ENCODE data around the gene RASGRP3.
"Not testable (repeated sequence)": the region's sequence is repeated elsewhere in the genome, so short reads cannot be mapped to it uniquely, and the experiment has no call there.

RASGRP3 gene

GRCh38 chr2:33457556-33458247 is 18.7 kb upstream of the RASGRP3 start:
- DNase-seq = peak; percentile 58

DNA sequence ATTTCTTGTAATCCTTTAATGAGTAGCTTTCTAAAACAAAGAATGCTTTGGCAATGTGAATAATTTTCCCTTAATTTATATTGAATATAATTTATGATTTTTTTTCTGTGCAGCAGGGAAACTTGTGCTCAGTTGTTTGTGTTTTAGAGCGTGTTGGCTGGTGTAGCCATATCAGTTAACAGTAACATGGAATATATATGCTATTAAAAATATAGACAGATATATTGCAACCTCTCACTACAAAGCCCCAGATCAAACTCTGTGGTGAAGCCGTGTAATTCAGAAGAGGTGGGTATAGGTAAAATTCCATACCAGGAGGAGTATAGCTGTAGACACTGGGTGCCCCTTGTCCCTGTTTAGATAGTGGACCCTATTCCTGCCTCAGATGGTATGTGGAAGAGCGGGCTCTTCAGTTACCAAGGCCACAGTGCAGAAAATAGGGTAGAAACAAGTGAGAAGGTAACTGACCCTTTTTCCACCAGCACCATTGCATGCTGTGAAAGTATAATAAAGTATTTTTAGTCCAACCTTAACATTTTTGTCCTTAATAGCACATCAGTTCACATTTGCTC is 18.1 kb upstream of the RASGRP3 start:
- no peak for DNase-seq

GRCh38 chr2:33459745-33460144 is 16.7 kb upstream of the RASGRP3 start:
- no peak for DNase-seq

GRCh38 chr2:33462512-33462911 is 13.9 kb upstream of the RASGRP3 start:
- not testable (repeated sequence) for DNase-seq

- DNase-seq = no peak
Measured at GRCh38 chr2:33467413-33467812, 9.0 kb upstream of the RASGRP3 start.

- no peak for DNase-seq
Measured at GRCh38 chr2:33469238-33469637, 7.2 kb upstream of the RASGRP3 start.

DNA sequence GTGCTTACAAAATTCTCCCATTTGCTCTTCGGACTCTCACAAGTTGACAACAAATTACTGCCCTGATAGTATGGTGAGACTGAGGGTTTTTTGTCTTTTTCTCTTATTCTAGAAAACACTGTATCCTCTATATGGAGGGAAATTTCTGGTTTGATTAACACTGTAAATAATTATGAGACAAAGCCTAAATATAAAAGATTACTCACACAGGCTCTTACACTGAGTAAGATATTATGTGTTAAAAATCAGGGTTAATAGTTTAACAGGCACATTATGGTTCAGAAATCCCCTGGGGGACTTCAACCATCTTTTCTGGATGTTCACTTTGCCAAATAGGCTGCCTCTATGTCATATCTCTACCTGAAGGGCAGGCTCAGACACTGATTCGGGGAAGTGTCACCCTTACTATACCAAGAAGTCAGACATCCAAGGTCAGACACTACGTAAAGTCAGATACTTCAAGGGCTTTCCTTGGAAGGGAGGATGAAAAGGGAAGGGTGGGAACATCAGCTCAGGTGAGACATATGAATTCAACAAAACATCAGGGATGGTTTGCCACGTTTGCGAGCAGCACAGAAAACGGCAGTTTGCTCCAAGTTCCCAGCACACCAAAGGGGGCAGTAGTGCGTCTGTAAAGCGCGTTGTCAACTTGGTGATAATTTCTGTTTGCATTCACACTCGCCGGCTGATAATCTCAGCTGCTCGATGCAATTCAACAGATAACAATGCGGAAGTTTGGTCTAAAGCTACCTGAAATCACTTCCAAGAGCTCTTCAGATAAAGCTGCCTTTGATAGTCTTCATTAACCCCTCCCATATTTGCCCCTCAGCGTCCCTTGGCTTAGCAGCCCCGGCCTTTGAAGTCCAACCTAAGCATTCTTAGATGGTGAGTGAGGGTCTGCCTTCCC is 972 bp upstream of the RASGRP3 start:
- peak; percentile 94 for DNase-seq

DNA sequence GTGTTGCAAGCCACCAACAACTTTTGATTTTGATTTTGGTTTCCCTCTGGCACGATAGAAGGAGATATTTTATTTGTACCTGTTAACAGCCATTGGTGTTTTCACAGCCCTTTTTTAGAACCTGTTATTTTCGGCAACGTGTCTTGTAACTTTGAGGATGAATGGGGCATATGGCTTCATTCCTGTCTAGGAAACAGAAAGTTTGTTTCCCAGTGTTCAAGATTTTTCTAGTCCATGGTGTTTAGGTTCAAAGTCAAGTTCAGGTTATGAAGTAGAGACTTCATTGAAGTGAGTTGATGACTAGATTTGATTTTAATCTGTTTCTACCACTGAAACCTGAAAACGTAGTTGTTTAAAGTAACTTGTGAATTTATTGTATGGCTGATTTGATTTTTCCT is 343 bp downstream of the RASGRP3 start:
- DNase-seq = no peak

GRCh38 chr2:33477473-33478468 is 1.3 kb downstream of the RASGRP3 start:
- DNase-seq = peak; percentile 84

- DNase-seq = peak; percentile 38
Measured at GRCh38 chr2:33478968-33479731, 2.7 kb downstream of the RASGRP3 start.

GRCh38 chr2:33482518-33482917 is 6.1 kb downstream of the RASGRP3 start:
- no peak for DNase-seq

GRCh38 chr2:33484042-33484621 is 7.7 kb downstream of the RASGRP3 start:
- DNase-seq = no peak

DNA sequence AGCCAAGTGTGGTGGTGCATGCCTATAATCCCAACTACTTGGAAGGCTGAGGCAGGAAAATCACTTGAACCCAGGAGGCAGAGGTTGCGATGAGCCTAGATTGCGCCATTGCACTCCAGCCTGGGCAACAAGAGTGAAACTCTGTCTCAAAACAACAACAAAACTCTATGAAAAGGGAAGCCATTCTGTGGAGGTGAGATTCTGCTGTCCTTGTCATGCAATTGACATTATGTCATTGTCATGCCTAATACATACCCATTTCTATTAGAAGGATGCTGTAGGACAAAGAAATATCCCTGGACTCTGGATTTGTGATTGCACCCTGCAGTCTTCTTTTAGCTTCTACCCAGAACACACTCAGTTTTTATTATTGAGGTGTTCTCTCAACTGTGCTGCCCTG is 8.6 kb downstream of the RASGRP3 start:
- no peak for DNase-seq

DNA sequence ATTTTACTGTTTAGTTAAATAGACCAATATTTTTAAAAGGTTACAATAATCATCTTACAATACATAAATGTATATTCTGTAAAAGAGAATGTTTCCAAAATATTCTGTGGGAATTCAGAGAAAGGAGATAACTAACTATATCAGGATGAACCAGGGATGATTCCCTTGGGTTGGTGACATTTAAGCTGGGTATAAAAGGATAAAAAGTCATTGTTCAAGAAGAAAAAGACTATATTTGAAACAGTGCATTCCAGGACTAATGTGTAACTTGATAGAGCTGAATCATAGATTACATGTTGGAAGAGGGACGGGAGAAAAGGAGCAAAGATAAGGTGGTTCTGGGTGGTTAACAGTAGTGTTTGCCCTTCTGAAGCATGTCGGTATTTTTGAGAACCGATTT is 10.1 kb downstream of the RASGRP3 start:
- DNase-seq = no peak

DNA sequence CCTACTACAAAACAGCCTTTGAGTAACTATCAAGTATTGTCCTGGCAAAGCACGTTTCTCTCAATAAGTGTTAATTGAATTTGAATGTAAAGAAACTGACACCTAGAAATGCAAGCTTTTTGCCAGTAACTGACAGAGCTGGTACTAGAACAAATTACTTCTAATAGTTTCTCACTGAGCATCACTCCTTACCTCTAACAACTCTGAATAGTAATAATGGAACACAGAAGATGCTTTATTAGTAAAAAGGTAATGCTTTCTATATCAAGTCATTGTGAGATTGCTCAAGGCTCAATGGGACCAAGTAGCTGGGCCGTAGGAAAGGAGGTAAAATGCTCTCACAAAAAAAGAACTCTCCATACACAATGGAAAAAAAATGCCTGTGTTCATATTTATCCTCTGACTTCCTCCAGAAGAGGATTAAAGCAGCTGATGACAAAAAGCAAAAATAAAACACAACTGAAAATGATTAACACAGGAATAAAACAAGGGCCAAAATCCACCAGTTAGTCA is 11.8 kb downstream of the RASGRP3 start:
- no peak for DNase-seq

DNA sequence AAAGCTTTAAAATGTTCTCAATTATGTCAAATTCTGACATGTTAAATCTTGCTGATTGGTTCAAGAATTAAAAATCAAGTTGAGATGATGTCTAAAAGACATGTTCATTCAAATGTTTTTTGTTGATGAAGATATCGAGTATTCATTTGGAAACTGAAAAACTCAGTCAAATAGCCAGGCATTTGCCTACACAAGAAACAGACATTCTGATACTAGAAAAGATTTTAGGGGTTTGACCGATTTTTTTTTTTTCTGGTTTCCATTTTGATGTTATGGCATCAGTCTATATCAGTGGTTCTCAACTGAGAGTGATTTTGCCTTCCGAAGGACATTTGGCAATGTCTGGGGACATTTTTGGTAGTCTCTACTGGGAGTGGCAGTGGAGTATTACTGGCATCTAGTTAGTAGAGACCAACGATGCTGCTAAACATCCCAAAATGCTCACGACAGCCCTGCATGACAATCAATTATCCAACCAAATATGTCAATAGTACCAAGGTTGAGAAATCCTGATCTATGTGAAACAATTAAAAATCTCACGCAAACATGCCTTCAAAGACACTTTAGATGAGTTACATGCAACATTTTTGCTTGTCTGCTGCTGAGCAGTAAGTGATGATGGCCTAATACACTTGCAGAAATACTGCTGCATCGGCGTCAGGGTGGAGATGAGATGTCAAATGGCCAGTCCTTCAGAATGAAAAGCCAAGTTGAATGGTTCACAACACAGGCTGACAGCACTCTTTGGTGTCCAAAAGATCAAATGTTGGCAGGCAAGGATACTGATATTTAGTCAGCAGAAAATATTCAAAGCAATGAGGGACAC is 12.5 kb downstream of the RASGRP3 start:
- no peak for DNase-seq

DNA sequence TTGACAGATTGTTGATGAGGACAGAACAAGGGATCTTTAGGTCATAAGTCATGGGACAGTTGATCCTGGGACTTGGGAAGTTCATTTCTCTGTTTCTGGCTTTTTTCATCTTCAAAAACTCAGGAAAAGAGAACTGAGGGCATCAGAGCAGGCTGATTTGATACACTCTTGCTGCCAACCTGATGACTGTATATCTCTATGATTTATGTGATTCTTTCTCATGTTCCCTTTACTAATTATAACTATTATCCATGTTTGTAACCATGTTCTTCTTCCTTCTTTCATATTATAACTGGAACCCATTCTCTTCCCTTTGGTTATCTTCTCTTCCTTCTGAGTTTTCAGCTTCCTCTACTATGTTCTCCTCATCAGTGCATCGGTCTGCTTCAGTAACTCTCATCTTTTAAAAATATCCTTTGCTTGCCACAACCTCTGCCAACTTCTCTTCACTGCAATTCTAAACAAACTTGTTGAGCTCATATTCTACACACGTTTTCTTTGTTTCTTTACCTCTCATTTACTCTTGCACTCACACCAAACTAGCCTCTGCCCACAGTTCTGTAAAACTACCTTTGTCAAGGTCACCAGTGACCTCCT is 13.5 kb downstream of the RASGRP3 start:
- DNase-seq = peak; percentile 20

- peak; percentile 62 for DNase-seq
Measured at GRCh38 chr2:33491441-33492084, 15.1 kb downstream of the RASGRP3 start.
